HG03460 (cell line): Measurements from ENCODE around the gene RHO.

Experiments used
- ATAC-seq: cut with Tn5 transposase; IDR thresholded peaks from one replicate; pipeline ENCODE4 v1.9.1; 2021; ENCODE audit not compliant: unreplicated experiment

Gene RHO

DNA sequence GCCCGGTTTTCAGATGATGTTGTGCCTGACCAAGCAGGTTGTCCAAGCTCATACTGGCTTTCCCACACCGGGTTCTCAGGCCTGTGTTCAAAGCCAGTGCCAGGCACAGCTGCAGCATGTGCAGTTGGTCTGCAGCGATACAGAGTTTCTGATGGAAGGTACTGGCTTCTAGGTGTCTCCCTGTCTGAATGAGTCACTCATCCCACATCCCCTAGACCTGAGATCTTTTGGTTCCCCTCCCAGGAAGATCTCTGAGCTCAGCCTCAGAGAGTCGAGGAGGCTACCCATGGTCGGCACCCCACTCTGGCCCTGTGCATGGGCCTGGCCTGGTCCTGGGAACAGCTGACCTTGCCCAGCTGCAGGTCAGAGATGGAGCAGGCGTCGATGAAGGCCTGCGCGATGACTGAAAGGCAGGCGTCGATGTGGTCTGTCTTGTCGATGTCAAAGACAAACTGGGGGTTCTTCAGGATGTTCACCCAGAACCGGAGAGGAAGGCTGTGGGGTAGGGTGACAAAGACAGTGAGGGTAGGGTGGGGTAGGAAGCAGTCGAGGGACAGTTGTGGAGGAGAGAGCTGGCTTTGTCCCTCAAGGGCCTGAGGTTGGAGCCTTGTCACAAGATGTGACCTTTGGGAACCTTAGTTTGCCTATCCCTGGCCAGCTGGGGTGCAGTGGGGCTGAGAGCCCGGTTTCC, 29.8 kb downstream of the RHO start:
- ATAC-seq, result no peak

DNA sequence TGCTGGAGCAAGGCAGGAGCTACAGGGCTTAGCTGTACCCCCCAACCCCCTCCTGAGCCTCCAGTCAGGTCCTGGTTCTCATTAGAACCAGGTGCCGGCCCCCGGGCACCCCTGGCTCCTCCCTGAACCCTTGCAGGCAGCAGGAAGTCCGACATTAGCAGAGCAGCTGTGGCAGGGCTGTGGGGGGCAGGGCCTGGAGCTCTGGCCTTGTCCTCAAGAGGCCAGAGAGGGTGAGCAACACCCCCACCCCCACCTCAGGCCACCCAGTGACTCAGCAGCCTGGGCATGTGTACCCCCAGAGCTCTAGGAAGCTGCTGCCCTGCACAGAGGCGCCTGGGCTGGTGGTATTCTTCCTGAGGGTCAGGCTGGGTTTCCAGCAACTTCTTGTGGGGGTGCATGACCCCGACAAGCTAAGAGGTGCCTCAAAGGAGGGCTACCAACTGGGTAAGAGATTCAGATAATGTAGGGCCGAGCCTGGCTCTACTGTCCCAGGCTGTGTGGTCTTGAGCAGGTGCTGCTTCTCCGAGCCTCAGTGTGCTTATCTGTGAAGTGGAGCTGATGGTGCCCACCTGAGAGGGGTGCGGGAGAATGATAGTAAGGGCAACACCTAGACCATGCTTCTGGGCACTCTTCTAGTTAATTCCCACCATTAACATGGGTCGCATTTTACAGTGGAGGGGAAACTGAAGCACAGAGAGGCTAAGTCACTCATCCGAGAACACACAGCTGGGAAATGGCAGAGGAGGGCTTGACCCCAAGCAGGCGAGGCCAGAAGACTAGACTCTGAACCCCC, 30.5 kb downstream of the RHO start:
- no peak for ATAC-seq

DNA sequence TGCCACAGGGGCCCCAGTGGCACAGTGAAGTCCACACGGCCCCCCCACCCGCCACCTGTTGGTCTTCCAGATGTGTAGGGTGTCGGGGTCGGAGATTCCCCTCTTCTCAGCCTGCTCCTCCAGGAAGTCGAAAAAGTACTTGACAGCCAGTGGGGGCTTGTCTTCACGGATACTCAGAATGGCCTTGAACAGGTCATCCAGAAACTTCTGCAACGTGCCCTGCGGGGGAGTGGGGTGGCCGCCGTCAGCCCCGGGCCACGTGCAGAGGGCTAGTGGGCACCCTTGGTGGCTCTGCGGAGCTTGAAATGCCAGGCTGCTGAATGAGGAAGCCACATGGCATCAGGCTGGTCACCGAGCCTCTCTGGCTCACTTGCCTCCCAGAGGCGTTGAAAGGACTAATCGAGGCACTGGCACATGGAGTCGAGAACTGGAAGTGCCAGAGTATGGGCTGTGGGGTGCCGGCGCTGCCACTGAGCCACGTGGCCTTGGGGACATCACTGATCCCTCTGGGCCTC, 31.2 kb downstream of the RHO start:
- no peak for ATAC-seq

DNA sequence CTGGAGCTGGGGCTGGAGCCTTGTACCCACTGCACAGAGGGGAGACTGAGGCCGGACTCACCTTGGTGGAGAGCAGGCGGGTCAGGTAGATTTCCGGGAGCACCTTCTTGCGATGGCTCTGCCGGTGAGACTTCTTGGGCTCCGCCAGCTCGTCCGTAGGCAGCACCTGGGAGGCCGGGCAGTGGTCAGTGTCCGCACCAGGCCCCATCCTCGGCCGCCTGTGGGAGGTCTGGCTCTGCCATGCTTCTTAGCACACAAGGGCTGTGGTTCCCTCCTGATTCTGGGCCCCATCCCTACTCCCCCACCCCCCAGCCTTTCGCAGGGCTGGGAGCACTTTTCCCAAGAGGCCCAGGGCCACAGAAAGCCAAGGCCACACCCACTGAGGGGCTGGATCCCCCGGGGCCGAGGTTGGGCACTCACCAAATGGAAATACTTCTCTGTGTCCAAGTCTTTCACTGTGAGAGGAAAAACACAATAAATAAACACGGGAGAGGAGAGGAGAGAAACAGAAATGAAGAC, 31.9 kb downstream of the RHO start:
- ATAC-seq, result no peak

DNA sequence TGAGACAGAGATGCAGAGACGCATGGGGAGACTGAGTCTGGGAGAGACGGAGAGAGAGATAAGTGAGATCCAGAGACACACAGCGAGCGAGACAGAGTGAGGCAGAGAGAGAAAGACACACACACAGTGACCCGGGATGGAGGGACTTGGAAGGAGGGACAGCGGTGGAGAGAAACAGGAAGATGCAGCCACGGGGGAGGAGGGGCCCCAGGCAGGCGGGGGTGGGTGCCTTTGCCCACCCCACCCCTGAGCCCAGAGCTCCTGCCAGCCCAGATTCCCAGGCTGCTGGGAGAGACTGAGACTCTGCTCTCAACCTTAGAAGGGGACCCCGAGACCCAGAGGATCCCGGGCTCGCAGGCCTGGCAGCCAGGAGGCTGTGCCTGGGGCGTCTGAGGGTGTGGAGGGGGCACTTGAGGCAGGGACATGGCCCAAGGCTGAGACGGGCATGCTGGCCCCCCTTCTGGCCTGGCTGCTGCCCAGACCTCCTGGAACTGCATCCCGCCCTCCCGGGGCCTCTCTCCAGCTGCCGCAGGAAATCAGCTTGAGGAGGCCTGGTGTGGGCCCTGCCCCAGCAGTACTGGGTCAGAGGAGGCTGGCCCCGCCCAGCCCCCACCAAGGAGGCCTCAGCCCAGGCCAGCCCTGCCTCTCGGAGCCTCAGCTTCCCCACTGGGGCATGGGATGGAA, 32.6 kb downstream of the RHO start:
- ATAC-seq, result no peak

DNA sequence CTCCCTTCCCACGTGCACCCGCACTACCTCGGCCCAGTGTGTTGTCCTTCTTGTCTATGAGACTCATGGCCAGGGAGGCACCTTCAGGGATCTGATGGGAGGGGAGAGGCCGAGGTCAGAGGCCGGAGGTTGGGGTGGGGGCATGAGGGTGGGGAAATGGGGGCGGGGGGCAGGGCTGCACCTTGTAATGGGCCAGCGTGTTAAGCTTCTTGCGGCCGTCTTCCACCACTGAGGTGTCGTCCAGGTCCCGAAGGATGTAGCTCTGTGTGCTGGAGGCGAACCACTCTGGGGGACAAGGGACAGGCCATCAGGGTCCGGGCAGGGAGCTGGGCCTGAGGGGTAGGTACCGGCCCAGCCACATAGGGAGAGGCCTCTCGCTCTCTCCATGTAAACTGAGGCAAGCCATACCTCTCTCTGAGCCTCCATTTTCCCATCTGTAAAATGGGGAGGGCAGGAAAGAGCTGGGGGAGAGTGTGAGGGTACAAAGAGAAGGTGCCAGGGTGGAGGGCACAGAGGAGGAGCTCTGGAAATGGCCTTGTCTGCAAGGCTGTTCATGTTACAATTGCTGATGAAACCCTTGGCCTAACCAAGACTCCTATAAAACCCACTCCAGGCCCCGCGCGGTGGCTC, 33.3 kb downstream of the RHO start:
- no peak for ATAC-seq

DNA sequence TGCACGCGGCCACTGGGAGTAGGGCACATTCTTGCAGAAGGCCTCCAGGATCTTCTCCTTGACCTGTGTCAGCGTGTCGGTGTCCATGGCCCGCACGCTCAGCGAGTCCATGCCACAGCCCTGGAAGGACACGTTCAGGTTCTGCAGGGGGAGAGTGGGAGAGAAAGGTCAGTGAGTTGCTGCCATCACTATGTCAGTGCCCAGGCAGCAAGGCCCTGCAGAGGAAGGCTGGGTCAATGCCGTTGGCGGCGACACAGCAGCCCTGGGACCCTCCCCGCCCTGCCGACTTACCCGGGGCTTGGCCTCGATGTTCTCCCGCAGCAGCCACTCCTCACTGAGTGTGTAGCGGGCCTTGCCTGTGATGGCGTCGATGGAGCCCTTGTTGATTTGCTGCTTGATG, 34.4 kb downstream of the RHO start:
- ATAC-seq, result no peak

DNA sequence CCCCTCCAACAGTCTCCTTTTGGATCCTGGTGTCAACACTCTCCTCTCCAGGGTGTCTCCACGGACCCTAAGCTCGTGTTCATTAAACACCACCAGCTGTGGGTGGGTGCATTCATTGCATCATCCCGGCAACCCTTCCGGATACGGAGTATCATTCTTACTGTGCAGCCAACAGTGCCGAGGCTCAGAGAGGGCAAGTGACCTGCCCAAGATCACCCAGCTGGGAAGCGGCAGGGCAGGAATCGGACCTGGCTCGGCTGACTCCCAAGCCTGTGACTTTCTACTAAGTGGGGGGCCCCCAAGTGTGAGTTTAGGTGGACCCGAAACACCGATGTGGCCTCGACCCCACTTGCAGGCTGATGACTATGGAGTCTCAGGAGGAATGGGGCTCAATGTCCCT, 34.9 kb downstream of the RHO start:
- no peak for ATAC-seq

DNA sequence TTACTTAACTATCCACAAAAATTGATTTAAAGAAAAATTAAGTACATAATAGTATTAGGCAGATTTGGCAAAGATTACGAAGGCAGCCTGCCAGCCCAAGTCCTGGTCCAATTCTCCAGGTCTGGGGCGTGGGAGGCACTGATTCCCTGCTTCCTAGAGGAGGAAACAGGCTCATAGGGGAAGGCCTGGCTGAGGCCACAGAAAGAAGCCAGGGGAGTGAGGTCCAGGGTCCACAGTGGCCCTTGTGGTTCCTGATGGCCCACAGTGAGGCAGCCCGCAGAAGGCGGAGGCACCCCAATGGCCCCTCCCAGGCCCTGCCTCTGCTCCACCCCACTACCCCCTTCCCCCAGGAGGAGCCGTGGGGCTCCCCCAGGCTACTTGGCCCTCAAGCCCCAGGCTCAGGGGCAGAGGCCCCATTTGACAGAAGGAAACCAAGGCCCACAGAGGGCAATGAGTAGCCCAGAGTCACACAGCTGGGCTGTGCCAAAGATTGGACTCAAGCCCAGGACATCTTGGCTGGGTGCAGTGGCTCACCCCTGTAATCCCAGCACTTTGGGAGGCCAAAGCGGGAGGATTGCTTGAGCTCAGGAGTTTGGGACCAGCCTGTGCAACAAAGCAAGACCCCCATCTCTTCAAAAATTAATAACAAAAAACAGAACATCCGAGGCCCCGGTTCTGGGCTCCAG, 35.6 kb downstream of the RHO start:
- ATAC-seq, result no peak

DNA sequence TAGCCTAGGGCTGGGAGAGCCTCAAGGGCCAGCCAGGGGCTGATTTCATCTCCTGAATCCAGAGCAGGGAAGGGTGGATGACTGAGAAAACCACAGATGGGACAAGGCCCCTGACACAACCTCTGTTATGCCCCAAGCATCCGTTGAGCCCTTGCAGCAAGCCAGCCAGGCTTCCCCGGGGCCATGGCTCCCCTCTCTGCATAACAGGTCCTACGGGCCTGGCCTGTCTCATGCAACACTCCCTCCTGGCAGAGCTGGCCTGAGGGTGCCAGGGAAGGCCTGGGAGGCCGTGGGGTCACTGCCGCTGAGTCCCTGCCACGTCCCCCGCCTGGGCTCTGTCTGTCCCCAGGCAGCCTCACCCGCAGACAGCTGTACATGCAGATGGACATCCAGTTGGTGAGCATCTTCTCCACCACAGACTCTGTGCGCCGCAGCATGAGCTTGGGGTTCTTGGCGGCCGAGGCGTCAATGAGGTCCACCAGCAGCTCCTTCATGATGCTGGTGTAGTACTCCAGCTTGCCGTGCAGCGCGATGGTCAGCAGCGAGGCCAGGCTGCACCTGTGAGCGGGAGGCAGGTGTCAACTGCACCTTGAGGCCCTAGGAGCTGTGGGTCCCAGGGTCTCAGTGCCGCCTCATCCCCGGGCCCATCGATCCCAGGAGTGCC, 36.7 kb downstream of the RHO start:
- no peak for ATAC-seq

DNA sequence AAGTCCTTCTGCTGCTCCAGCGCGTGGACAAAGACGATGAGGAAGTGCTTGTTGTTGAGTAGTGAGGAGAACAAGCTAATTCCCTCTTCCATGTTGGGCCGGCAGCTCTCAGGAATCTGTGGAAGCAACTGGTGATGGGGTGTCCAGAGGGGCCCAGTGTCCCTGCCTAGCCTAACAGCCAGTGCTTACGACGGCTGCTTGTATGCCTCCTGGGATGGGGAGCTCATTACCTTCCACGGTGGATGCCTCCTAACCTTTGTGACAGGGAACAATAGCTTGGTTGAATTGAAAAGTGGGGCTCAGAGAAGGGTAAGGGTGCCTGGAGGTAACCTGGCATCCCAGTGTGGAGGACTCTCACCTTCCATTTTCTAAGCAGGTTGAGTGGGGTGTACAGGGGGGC, 37.5 kb downstream of the RHO start:
- ATAC-seq, result no peak

DNA sequence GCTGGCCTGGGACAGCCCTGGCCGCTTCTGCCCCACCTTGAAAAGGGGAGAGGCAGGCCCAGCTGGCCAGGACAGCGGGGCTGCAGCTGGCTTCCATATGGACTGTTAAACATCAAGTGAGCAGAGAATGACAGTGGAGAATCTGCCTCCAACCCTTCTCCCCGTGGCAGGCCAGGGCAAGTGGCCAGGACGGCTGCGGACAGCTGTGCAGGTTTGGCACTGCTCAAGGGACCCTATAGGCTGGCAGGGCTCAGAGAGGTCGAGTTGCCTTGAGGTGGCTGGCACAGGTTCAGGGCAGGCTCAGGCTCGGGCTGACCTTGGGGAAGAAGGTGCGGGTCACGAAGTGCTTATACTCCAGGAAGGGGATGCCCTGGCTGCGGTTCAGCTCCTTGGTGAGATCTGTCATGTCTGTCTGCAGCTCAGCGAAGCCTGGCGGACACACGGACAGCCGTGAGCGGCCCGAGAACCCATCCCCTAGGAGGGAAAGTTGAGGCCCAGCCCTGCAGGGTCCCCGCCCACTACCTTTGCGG, 38.8 kb downstream of the RHO start:
- ATAC-seq, result no peak

DNA sequence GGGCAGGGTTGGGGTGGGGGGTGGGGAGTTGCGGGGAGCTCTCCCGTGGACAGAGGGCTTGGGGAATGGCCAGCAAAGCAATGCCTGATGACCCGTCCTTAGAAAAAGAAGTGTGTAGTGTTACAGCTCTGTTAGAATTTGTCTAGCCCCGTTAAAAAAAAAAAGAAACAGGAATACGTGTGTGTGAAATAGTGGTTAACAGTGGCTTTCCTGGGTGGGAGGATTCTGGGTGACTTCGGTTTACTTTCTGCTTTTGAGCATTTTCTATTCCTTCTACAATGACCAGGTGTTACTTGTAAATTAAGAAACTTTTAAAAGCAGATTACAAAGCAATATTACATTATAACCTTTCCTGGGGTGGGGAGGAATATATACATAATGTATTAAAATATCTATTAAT, 39.5 kb downstream of the RHO start:
- ATAC-seq, result no peak

DNA sequence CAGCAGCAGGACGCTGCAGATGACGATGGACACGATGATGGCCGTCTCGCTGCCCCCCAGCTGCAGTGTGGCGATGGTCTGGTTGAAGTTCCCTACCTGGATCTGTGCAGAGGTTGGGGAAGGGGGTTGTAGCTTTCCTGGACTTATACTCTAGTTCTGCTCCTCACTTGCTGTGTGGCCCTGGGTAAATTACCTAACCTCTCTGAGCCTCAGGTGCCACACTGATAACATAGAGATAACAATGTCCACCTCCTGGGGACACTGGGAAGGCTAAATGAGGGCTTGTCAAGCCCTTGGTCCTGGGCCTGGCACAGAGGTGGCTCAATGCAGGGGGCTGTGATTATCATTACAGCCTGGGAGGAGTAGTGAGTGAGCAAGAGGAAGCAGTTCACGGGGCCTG, 41.4 kb downstream of the RHO start:
- ATAC-seq, result no peak

DNA sequence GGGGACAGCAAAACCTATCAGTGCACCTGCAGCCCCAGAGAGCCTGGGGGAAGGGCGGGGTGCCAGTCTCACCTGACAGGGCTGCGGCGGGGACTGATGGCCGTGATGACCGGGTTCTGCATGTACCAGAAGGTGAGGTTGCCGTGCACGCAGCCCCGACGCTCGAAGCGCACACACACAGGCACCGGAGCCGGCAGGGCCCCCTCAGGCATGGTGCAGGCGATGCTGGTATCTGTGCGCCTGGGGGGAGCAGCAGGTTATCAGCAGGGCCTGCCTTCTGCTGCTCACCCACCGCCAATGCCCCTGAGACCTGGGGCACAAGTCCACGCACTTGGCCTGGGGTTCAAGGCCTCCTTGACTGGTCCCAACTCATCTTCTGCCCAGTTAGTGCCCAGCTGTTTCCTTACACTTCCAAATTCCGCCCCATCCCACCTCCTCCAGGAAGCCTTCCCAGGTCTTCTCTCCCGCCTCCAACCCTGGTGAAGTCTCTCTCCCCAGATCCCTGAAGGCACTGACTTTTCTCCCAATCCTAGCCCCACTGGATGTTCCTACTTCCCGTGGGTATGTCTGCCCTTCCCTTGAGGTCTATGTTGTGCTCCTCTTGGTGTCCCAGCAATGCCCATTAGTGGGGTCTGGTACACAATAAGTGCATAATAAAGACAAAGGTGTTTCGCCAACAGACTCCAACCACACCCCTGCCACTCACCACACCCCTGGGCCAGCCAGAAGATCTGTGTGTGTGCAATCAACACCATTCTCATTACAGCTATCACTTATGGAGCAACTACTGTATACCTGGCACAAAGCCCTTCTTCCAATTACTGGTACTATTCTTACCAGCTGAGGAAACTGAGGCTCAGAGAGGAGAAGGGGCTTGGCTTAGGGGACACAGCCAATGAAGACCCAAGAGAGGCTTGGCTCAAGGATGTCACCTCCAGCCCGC, 43.4 kb downstream of the RHO start:
- ATAC-seq, result no peak

DNA sequence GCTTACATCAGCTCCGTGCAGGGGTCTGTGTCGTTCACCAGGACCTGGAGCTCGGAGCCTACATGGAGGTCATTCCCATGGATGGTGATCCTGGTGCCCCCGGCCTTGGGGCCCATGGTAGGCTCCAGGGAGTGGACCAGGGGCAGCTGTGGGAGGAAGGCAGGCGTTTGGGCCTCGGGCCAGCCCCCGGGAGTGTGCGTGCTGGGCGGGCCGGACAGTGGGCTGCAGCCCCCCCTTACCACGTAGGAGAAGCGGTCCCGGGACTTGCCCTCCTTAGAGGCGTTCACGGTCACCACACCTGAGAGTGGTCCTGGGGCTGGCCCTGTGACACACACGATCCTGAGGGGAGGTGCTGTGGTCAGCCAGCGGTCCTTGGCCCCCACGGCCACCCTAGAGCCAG, 44.2 kb downstream of the RHO start:
- ATAC-seq, result no peak

DNA sequence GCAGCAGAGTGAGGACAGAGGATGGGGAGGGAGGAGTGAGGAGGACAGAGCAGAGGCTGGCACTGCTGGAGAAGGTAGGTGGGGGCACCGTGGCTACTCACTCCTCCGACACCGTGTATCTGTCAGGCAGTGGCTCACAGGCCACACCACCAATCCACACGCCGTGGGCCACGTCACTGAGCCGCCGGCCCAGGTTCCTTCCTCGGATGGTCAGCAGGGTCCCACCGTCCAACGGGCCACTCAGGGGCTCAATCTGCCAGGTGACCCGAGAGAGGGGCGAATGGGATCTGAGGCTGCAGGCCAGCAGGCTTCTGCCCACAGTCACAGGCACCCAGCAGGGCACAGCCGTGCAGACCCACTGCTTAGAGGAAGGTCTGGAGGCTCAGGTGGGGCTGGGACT, 45.1 kb downstream of the RHO start:
- no peak for ATAC-seq

DNA sequence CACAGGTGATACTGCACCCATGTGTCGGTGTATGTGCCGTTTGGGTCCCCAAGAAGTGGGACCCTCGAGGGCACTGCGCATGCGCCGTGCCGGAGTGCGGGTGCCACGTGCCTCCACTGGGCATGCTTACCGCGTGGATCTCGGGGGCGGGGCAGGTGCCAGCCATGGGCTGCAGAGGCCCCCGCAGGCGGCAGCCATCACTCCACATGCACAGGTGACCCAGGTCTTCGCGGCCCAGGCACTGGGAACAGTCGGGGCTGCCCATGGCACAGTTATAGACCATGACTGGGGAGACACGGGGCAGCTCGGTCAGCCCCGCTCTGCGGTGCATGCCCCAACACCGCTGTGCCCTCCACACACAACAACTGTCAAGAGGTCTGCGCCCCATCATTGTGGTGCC, 45.8 kb downstream of the RHO start:
- no peak for ATAC-seq
